CD14-positive monocyte (primary cell): ENCODE results near the gene GMEB2. TPM values are rescaled to one million over a fixed set of nuclear protein-coding genes. Genes with fewer than 3 reads are reported as not detected.

Experiments
- DNase-seq, 3 donors: peaks; one replicate each; pipeline ENCODE4 v3.0.0-alpha.2; 2011 to 2022
- H2AFZ ChIP-seq: 2 replicates; pipeline ENCODE4 v1.6.0; 2012; ENCODE audit warnings: mild to moderate bottlenecking, low read depth, low read length, inconsistent platforms; ENCODE audit not compliant: insufficient read depth, poor library complexity, severe bottlenecking
- H3K27ac ChIP-seq, 2 donors: 1 replicate in 1 of 2; 2 replicates in 1 of 2; pipeline ENCODE4 v1.5.1; 2012 to 2013; ENCODE audit warnings: low read length in 2 of 2, control low read depth in 1 of 2, inconsistent platforms in 1 of 2, low read depth in 1 of 2, mild to moderate bottlenecking in 1 of 2
- H3K27me3 ChIP-seq, 2 donors: one replicate each; pipeline versions ENCODE4 v1.6.0 to v1.6.1; 2011 to 2013; ENCODE audit warnings: low read length in 2 of 2; ENCODE audit not compliant: control insufficient read depth in 2 of 2, insufficient read depth in 2 of 2
- H3K36me3 ChIP-seq, 2 donors: replicated peaks in 1 of 2; 1 replicate in 1 of 2; 2 replicates in 1 of 2; pipeline versions ENCODE4 v1.5.1 to v1.6.1; 2012 to 2013; ENCODE audit warnings: low read length in 2 of 2, control low read depth in 1 of 2, inconsistent platforms in 1 of 2, mild to moderate bottlenecking in 1 of 2; ENCODE audit not compliant: insufficient read depth in 2 of 2, control insufficient read depth in 1 of 2
- H3K4me1 ChIP-seq, 2 donors: 1 replicate in 1 of 2; 2 replicates in 1 of 2; pipeline versions ENCODE4 v1.5.1 to v1.6.1; 2012 to 2013; ENCODE audit warnings: low read length in 2 of 2, control low read depth in 1 of 2, inconsistent platforms in 1 of 2, mild to moderate bottlenecking in 1 of 2, moderate library complexity in 1 of 2; ENCODE audit not compliant: insufficient read depth in 2 of 2, control insufficient read depth in 1 of 2
- H3K4me2 ChIP-seq: replicated peaks from 2 replicates; pipeline ENCODE3; 2012; ENCODE audit warnings: low read length, moderate library complexity, mild to moderate bottlenecking; ENCODE audit not compliant: poor library complexity, severe bottlenecking; ENCODE audit errors: extremely low read depth
- H3K4me3 ChIP-seq, 3 experiments: fragments of 200-600 bp in 1 of 3; sonication (generic) in 1 of 3; replicated peaks in 1 of 3; 1 replicate in 2 of 3; 2 replicates in 1 of 3; pipeline ENCODE4 v1.5.1; 2011 to 2013; ENCODE audit warnings: low read length in 3 of 3, mild to moderate bottlenecking in 3 of 3, control low read depth in 2 of 3, low read depth in 2 of 3, inconsistent platforms in 1 of 3, moderate library complexity in 1 of 3
- H3K79me2 ChIP-seq: 2 replicates; pipeline ENCODE4 v1.6.0; 2012; ENCODE audit warnings: mild to moderate bottlenecking, control low read depth, inconsistent platforms, low read length, moderate library complexity; ENCODE audit not compliant: insufficient read depth
- H3K9ac ChIP-seq: 2 replicates; pipeline ENCODE4 v1.6.0; 2017; ENCODE audit warnings: low read length, mild to moderate bottlenecking; ENCODE audit not compliant: insufficient read depth, poor library complexity, severe bottlenecking
- H3K9me3 ChIP-seq, 2 donors: replicated peaks in 1 of 2; 1 replicate in 1 of 2; 2 replicates in 1 of 2; pipeline versions ENCODE4 v1.5.1 to v1.6.1; 2012 to 2013; ENCODE audit warnings: low read length in 2 of 2, control low read depth in 1 of 2; ENCODE audit not compliant: control insufficient read depth in 1 of 2, insufficient read depth in 1 of 2
- H4K20me1 ChIP-seq: 2 replicates; pipeline ENCODE4 v1.6.0; 2012; ENCODE audit warnings: mild to moderate bottlenecking, low read length, control low read depth, moderate library complexity; ENCODE audit not compliant: insufficient read depth
- H3K27ac Mint-ChIP-seq, 7 donors: one replicate each; pipeline ENCODE4 v1.8.0; 2020; ENCODE audit warnings: mild to moderate bottlenecking in 7 of 7, mixed read lengths in 7 of 7, moderate library complexity in 6 of 7, inconsistent platforms in 2 of 7
- H3K27me3 Mint-ChIP-seq, 3 donors: one replicate each; pipeline ENCODE4 v1.8.0; 2021 to 2022; ENCODE audit warnings: low read depth in 3 of 3, mild to moderate bottlenecking in 3 of 3, mixed read lengths in 3 of 3, moderate library complexity in 3 of 3, inconsistent platforms in 1 of 3
- H3K36me3 Mint-ChIP-seq, 2 donors: one replicate each; pipeline ENCODE4 v1.8.0; 2020; ENCODE audit warnings: mixed read lengths in 2 of 2, inconsistent platforms in 1 of 2, mild to moderate bottlenecking in 1 of 2
- H3K4me1 Mint-ChIP-seq: one replicate; pipeline ENCODE4 v1.8.0; 2020; ENCODE audit warnings: mild to moderate bottlenecking, mixed read lengths
- H3K4me3 Mint-ChIP-seq, 2 donors: one replicate each; pipeline ENCODE4 v1.8.0; 2020; ENCODE audit warnings: mild to moderate bottlenecking in 2 of 2, mixed read lengths in 2 of 2, moderate library complexity in 1 of 2
- H3K9me3 Mint-ChIP-seq, 7 donors: one replicate each; pipeline ENCODE4 v1.8.0; 2020 to 2022; ENCODE audit warnings: mixed read lengths in 7 of 7, mild to moderate bottlenecking in 6 of 7, moderate library complexity in 6 of 7, inconsistent platforms in 2 of 7
- WGBS: methylation state at CpG from one replicate; pipeline ENCODE4 v1.1.5; 2013; ENCODE audit warnings: missing lambda C conversion rate; ENCODE audit not compliant: insufficient coverage; 5-methylcytosine and 5-hydroxymethylcytosine counted together
- intact Hi-C, 2 donors: fragments of 100-400 bp; cut with micrococcal nuclease; formaldehyde crosslinking; loops; one replicate each; pipeline versions ENCODE4 v1.15.0 to v1.15.1; 2023
- polyA plus RNA-seq, 3 donors: library from polyadenylated mRNA; depleted of rRNA in 1 of 3; unstranded in 2 of 3; stranded (reverse) in 1 of 3; fragments of 300-500 nt in 2 of 3; fragments of >200 nt in 1 of 3; fragmentation: Illumina TruSeq in 2 of 3; gene quantifications; 1 replicate in 2 of 3; 2 replicates in 1 of 3; pipeline ENCODE4 v1.2.3, GENCODE V29; 2012 to 2021
- TF ChIP-seq, protein P1 (sequence below): fragments of 200-600 bp; IDR thresholded peaks from one replicate; pipeline ENCODE4 v1.8.0; 2022; ENCODE audit warnings: antibody characterized with exemption, mild to moderate bottlenecking

GMEB2 gene
- polyA plus RNA-seq, 3 donors = 2.7 to 11.7 (median 3.8) TPM

- peaks cover 0 to 7% of the 10 kb centered on the region in 2 donors for H3K9me3 ChIP-seq
- H3K79me2 ChIP-seq = no peaks in the 10 kb centered on the region
- no peak for DNase-seq
- intact Hi-C loops = no loop called here
- peaks cover 0 to under 1% of the 10 kb centered on the region in 2 donors for H3K36me3 ChIP-seq
- peaks cover 15 to 22% of the 10 kb centered on the region in 2 donors for H3K4me1 ChIP-seq
- Mint-ChIP-seq H3K4me1 (peaks cover 10% of the 10 kb centered on the region), H3K36me3 (peaks cover 8 to 12% of the 10 kb centered on the region in 2 donors), H3K27me3 (peaks cover 45 to 81% (median 64%) of the 10 kb centered on the region in 3 donors), H3K9me3 (peaks cover 4 to 16% (median 6%) of the 10 kb centered on the region in 7 donors), H3K27ac (peak overlapping the region in 1 of 7 donors; percentile 31), H3K4me3 (peak overlapping the region; percentile 37 to 62)
- peaks cover 39% of the 10 kb centered on the region for H4K20me1 ChIP-seq
- H3K4me2 ChIP-seq = peak overlapping the region; percentile 81
- peaks cover 2 to 56% of the 10 kb centered on the region in 2 donors for H3K27me3 ChIP-seq
- TF ChIP-seq, protein P1, sequence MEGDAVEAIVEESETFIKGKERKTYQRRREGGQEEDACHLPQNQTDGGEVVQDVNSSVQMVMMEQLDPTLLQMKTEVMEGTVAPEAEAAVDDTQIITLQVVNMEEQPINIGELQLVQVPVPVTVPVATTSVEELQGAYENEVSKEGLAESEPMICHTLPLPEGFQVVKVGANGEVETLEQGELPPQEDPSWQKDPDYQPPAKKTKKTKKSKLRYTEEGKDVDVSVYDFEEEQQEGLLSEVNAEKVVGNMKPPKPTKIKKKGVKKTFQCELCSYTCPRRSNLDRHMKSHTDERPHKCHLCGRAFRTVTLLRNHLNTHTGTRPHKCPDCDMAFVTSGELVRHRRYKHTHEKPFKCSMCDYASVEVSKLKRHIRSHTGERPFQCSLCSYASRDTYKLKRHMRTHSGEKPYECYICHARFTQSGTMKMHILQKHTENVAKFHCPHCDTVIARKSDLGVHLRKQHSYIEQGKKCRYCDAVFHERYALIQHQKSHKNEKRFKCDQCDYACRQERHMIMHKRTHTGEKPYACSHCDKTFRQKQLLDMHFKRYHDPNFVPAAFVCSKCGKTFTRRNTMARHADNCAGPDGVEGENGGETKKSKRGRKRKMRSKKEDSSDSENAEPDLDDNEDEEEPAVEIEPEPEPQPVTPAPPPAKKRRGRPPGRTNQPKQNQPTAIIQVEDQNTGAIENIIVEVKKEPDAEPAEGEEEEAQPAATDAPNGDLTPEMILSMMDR = no peak
- H3K27ac ChIP-seq = no peak overlapping the region
- WGBS = 71% methylated on average over 38 of the region's 38 CpGs
- no peak overlapping the region for H3K9ac ChIP-seq
- H2AFZ ChIP-seq = no peak overlapping the region
- H3K4me3 ChIP-seq = peak overlapping the region in 1 of 3 experiments; percentile 72
Measured at GRCh38 chr20:63554361-63555278, 72.3 kb downstream of the GMEB2 start.

DNA sequence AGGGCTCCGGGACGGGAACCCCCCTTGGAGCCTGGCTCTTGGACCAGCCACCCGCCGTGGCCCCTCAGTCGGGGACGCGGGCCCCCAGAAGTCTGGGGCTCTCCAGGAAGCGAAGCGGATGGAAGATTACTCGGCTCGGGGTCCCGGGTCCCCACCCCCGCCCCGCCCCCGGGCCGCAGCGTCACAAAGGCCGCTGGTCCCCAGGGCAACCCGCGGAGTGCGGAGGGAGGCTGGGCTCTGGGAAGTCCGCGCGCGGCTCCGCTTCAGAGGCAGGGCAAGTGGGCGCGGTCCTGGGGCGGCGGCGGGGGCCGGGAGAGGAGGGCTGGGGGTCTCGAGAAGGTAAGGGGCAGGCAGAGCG is 73.0 kb downstream of the GMEB2 start, which contains the start of gene FNDC11:
Gene FNDC11, plus strand, starts transcription at position 227 of the 358 bp plus-strand sequence. CDS start 1,505 bp downstream, outside the sequence.
- no peaks in the 10 kb centered on the region for H3K79me2 ChIP-seq
- peak within 1 kb of the TSS in 2 of 7 donors; percentile 30 to 31 for H3K27ac Mint-ChIP-seq
- peaks cover 10% of the 10 kb centered on the region for H3K4me1 Mint-ChIP-seq
- H3K4me3 ChIP-seq = peak within 1 kb of the TSS; percentile 3 to 72 (median 28)
- peaks cover 15 to 22% of the 10 kb centered on the region in 2 donors for H3K4me1 ChIP-seq
- peaks cover 35% of the 10 kb centered on the region for H4K20me1 ChIP-seq
- intact Hi-C loops = no loop called here
- peaks cover 2 to 59% of the 10 kb centered on the region in 2 donors for H3K27me3 ChIP-seq
- TF ChIP-seq, protein P1 = no peak
- peak within 1 kb of the TSS; percentile 15 for H3K9ac ChIP-seq
- WGBS = 2% methylated on average over 30 of the region's 34 CpGs
- peak within 1 kb of the TSS; percentile 81 for H3K4me2 ChIP-seq
- peaks cover 5 to 7% of the 10 kb centered on the region in 2 donors for H3K36me3 Mint-ChIP-seq
- peaks cover 50 to 84% (median 69%) of the 10 kb centered on the region in 3 donors for H3K27me3 Mint-ChIP-seq
- H3K36me3 ChIP-seq = no peaks in the 10 kb centered on the region
- DNase-seq = peak in 1 of 3 donors; percentile 39
- H3K27ac ChIP-seq = no peak within 1 kb of the TSS
- H3K9me3 Mint-ChIP-seq = peaks cover 2 to 12% (median 6%) of the 10 kb centered on the region in 7 donors
- H3K9me3 ChIP-seq = peaks cover 0 to 7% of the 10 kb centered on the region in 2 donors
- H2AFZ ChIP-seq = peak within 1 kb of the TSS; percentile 71
- peak within 1 kb of the TSS; percentile 49 to 62 for H3K4me3 Mint-ChIP-seq
